Femur (tissue), 1 donor: ENCODE results near the gene LTK.
"Not testable (repeated sequence)": the region's sequence is repeated elsewhere in the genome, so short reads cannot be mapped to it uniquely, and the experiment has no call there.

Source experiments
- DNase-seq: peaks from one replicate; pipeline ENCODE4 v3.0.0-alpha.2; 2017

LTK gene

GRCh38 chr15:41473418-41473817 is 40.2 kb downstream of the LTK start:
- no peak for DNase-seq

- DNase-seq: not testable (repeated sequence)
Observed at GRCh38 chr15:41469644-41470043, 44.0 kb downstream of the LTK start.

GRCh38 chr15:41466711-41467110 is 46.9 kb downstream of the LTK start:
- DNase-seq: no peak

GRCh38 chr15:41465822-41466421 is 47.7 kb downstream of the LTK start:
- no peak for DNase-seq

GRCh38 chr15:41464889-41465580 is 48.6 kb downstream of the LTK start:
- no peak for DNase-seq

- DNase-seq: no peak
Observed at GRCh38 chr15:41462084-41462795, 51.4 kb downstream of the LTK start.
